GM19240 (cell line): ENCODE data around the gene RABGAP1L.
"Not testable (repeated sequence)": the region's sequence is repeated elsewhere in the genome, so short reads cannot be mapped to it uniquely, and the experiment has no call there.

Source experiments
- DNase-seq: peaks from one replicate; pipeline ENCODE4 v3.0.0; 2011; ENCODE audit warnings: low spot score; ENCODE audit not compliant: insufficient read length

Gene RABGAP1L

GRCh38 chr1:174289644-174290310 lies 130.5 kb downstream of the RABGAP1L start:
- DNase-seq = no peak

- DNase-seq = no peak
Observed at GRCh38 chr1:174291059-174291458, 131.7 kb downstream of the RABGAP1L start.

- no peak for DNase-seq
Observed at GRCh38 chr1:174296309-174296708, 137.0 kb downstream of the RABGAP1L start.

- DNase-seq = no peak
Observed at GRCh38 chr1:174297351-174297750, 138.0 kb downstream of the RABGAP1L start.

- DNase-seq = no peak
Observed at GRCh38 chr1:174301295-174302077, 142.2 kb downstream of the RABGAP1L start.

GRCh38 chr1:174308604-174309003 lies 149.3 kb downstream of the RABGAP1L start:
- no peak for DNase-seq

- DNase-seq = no peak
Observed at GRCh38 chr1:174309490-174309889, 150.2 kb downstream of the RABGAP1L start.

GRCh38 chr1:174314433-174314832 lies 155.1 kb downstream of the RABGAP1L start:
- DNase-seq = no peak

GRCh38 chr1:174315239-174315638 lies 155.9 kb downstream of the RABGAP1L start:
- DNase-seq = no peak

GRCh38 chr1:174320897-174321296 lies 161.6 kb downstream of the RABGAP1L start:
- DNase-seq = not testable (repeated sequence)

- DNase-seq = no peak
Observed at GRCh38 chr1:174322202-174322862, 163.0 kb downstream of the RABGAP1L start.

GRCh38 chr1:174324493-174324892 lies 165.2 kb downstream of the RABGAP1L start:
- no peak for DNase-seq

- DNase-seq = no peak
Observed at GRCh38 chr1:174324939-174325338, 165.6 kb downstream of the RABGAP1L start.

- DNase-seq = no peak
Observed at GRCh38 chr1:174326278-174326677, 167.0 kb downstream of the RABGAP1L start.

GRCh38 chr1:174333437-174333836 lies 174.1 kb downstream of the RABGAP1L start:
- no peak for DNase-seq

- no peak for DNase-seq
Observed at GRCh38 chr1:174337000-174337681, 177.8 kb downstream of the RABGAP1L start.

- DNase-seq = not testable (repeated sequence)
Observed at GRCh38 chr1:174340404-174340803, 181.1 kb downstream of the RABGAP1L start.

- no peak for DNase-seq
Observed at GRCh38 chr1:174344162-174344561, 184.8 kb downstream of the RABGAP1L start.

- no peak for DNase-seq
Observed at GRCh38 chr1:174352117-174352516, 192.8 kb downstream of the RABGAP1L start.

- no peak for DNase-seq
Observed at GRCh38 chr1:174352883-174353608, 193.7 kb downstream of the RABGAP1L start.

GRCh38 chr1:174358344-174358743 lies 199.0 kb downstream of the RABGAP1L start:
- DNase-seq = no peak
